NCI-H1436 treated with DMSO at 0.1 percent for 48 hours (cell line): ENCODE results near the gene SULT2B1.
"Not testable (repeated sequence)": the region's sequence is repeated elsewhere in the genome, so short reads cannot be mapped to it uniquely, and the experiment has no call there.

Experiments used
- DNase-seq: peaks from one replicate; lab custom pipeline; 2025; lab: John Stamatoyannopoulos, UW

Gene SULT2B1

DNA sequence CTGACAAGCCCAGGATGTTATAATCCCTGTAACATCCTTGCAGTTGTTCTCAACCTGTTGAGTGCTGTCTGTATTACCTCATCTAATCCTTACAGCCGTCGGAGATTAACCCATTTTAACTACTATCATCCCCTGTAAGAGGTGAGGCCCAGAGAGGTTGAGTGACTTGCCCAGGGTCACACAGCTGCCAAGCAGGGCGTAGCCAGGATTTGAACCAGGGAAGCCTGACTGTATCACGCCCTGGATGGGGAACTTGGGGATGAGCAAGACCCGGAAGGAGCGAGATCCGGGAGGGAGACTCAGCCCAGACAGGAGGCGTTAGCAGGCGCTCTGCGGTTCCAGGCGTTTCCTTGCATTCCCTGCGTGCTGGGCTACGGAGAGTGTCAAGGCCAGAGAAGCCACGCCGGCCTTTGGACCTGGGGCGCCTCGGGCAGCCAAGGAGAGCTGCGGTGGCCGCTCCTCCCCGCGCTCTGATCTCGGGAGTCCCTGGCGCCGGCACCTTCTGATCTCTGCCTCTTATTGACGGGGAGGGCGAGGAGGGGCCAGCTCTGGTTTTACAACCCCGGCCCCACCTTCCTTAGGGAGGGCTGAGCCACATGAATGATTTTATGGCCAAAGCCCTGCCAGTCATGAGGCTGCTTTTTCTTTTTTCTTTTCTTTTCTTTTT, 6.2 kb downstream of the SULT2B1 start:
- no peak for DNase-seq

DNA sequence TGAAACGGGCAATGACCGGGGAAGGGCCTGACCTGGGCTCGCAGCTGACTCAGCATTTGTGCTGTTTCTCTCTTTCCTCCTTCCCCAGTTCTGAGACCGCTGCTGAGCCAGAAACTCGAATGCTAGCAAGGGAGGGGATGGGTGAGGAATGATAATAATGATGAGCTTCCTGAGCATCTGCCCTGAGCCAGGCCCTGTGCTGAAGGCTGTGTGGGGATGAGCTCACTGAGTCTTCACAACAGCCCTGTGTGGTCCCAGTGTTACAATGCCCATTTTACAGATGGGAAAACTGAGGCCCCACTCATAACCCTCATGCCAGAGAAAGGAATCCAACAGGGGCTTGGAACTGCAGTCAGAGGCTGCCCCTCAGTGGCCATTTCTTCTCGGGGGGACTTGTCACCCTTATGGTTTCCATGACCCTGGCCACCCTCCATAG, 8.1 kb downstream of the SULT2B1 start:
- DNase-seq = no peak

DNA sequence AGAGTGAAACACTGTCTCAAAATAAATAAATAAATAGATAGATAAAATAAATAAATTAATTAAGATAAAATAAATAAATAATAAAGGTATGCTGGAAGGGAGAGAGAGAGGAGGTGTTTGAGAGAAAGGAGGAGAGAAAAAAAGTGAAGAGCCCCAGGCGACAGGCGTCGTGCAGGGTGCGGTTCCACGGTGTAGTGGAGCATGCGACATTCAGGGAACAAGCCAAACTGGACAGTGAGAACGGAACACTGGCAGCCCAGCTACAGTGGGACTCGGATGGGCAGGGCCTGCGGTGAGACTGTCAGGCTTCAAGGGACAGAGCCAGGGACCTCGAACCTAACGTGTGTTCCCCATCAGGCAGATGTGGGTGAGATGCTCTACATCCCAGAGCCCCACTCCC, 9.4 kb downstream of the SULT2B1 start:
- no peak for DNase-seq

DNA sequence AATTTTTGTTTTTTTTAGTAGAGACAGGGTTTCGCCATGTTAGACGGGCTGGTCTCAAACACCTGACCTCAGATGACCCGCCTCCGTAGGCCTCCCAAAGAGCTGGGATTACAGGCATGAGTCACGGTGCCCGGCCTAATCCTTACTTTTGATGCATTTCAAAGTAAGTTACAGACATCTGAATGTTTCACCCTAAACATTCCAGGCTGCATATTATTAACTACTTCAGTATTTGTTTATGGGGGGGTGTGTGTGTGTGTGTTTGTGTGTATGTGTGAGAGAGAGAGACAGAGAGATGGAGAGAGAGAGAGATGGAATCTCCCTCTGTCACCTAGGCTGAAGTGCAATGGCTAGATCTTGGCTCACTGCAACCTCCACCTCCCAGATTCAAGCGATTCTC, 13.1 kb downstream of the SULT2B1 start:
- DNase-seq = no peak

DNA sequence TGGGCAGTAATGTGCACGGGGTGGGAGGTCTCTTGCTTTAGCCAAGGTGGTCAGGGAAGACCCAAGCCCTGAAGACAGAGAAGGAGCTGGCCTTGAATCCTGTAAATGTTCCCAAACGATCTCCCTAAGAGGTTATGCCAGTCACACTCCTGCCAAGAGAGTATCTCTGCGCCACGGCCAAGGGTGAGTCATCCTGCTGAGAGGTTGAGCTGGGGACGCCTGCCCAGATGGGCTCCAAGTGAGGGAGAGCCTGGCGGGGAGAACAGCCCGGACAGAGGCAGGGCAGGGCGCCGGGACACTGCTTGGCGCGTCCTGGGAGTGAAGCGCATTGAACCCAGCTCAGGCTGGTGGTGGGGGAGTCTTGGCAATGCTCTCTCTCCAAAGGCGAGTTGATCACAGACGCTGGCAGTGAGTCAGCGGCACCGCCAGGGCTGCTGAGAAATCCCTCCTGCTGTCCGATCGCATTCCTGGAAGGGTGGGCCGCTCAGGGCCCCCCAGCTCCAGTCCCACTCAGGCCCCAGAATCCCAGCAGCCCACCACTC, 16.4 kb downstream of the SULT2B1 start:
- no peak for DNase-seq

DNA sequence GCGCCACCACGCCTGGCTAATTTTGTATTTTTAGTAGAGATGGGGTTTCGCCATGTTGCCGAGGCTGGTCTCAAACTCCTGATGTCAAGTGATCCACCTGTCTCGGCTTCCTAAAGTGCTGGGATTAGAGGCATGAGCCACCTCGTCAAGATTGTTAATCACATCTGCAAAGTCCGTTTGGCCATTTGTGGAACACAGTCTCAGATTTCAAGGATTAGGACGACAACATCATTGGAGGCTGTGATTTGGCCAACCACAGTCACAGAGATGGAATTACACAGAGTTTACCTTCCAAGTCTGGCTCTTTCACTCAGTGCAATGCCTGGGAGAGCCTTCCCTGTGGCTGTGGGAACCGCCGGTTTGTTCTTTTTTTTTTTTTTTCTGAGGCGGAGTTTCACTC, 17.8 kb downstream of the SULT2B1 start:
- no peak for DNase-seq

DNA sequence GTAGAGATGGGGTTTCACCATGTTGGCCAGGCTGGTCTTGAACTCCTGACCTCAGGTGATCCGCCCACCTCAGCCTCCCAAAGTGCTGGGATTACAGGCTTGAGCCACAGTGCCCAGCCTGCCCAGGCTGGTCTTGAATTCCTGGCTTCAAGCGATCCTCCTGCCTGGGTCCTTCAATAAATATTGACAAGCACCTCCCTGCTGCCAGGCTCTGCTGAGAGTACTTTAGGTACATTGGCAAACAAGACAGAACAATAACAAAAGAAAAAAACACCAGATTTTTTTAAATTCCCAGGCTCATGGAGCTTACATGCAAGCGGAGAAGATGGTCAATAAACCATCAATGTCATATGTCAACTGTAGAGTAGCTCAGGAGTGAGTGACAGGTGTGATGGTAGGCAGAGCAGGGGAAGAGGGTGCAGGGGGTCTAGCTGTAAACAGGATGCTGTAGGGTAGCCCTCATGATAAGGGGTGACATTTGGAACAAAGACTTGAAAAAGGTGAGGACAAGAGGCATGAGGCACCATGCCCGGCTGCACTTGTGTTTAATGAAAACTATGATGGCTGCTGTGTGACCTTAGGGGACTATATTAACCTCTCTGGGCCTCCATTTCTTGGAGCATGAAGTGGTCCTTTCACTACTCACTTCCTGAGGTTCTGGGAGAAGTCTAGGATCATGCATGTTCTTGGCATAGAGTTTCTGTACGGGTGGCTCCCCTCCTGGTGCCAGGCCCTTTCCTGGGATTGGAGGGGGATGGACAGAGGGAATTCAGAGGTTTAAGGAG, 19.6 kb downstream of the SULT2B1 start:
- DNase-seq = no peak

DNA sequence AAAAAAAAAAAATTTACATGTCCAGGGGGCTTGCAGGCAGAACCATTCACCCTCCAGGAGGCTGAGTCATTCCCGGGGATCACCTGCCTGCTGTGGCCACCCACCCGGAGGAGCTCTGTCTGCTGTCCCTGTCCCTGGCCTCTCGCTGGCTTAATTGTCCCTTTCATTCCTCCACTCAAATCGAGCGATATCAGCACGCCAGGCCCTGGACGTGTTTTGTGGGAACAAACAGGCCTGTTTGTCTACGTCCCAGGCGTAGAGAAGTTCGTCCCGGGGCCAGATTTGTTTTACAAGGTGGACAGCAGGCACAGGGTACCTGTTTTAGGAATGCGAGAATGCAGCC, 21.2 kb downstream of the SULT2B1 start:
- no peak for DNase-seq

DNA sequence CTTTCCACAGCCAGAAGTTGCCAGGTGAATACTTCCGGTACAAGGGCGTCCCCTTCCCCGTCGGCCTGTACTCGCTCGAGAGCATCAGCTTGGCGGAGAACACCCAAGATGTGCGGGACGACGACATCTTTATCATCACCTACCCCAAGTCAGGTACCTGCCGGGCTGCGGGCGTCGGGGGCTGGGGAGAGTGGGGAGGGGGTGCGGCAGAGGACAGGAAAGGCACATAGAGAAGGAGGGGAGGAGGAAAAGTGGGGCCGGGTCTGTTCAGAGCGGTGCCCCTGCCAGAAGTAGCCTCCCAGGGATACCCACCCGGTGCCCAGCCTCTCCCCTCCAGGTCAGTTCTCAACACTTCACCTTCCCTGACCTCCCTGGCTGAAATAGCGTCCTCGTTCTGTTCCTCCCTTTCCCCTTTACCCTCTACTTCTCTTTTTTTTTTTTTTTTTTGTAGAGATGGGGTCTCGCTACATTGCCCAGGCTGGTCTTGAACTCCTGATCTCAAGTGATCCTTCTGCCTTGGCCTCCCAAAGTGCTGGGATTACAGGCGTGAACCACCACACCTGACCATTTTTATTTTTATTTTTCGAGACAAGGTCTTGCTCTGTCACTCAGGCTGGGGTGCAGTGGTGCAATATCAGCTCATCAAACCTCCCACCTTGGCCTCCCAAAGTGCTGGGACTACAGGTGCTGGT, 24.1 kb downstream of the SULT2B1 start:
- DNase-seq = no peak

DNA sequence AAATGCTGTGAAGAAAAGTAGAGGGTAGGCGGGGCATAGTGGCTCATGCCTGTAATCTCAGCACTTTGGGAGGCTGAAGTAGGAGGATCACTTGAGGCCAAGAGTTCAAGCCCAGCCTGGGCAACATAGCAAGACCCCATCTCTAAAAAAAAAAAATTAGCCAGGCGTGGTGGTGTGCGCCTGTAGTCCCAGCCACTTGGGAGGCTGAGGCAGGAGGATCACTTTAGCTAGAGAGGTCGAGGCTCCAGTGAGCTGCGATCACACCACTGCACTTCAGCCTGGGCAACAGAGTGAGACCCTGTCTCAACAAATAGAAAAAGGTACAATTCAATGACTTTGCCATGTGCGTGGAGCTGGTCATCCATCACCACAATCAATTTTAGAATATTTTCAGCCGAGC, 25.9 kb downstream of the SULT2B1 start:
- DNase-seq = not testable (repeated sequence)

DNA sequence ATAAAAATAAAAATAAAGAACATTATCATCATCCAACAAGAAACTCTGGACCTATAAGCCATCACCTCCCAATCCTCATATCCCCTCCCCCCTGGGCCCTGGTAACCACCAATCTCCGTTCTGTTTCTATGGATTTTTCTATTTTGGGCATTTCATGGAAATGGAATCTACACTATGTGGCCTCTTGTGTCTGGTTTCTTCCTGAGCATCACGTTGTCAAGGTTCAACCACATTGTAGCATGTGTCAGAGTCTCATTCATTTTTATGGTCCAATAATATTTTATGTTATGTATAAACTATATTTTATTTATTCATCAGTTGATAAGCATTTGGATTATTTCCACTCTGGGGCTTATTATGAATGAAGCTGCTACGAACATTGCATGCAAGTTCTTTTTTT, 26.9 kb downstream of the SULT2B1 start:
- DNase-seq = no peak

DNA sequence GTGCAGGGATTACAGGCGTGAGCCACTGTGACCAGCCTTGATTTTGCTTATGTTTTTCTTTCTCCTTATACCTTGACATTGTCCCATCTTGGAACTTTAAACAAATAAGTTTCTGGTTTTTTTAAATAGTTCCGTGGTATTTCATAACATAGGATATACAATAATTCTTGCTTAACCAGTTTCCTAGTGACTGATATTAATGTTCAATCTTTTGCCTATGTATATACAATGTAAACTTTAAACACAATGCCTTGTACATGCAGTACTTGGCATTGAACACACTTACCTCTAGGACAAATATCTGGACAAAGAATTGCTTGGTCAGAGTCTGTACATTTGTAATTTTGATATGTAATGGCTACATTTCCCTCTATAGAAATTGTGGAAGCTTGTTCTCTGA, 30.2 kb downstream of the SULT2B1 start:
- DNase-seq = no peak

DNA sequence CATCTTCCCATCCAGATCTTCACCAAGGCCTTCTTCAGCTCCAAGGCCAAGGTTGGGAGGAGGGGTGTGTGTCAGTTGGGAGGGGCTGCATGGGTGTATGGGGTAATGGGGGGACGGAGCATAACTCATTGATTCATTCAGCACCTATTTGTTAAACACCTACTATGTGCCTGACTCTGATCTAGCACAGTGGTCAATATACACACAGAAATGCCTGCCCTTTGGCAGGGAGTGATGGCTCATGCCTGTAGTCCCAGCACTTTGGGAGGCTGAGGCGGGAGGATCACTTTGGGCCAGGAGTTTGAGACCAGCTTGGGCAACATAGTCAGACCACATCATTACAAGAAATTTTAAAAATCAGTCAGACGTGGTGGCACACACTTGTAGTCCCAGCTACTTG, 35.4 kb downstream of the SULT2B1 start:
- no peak for DNase-seq

DNA sequence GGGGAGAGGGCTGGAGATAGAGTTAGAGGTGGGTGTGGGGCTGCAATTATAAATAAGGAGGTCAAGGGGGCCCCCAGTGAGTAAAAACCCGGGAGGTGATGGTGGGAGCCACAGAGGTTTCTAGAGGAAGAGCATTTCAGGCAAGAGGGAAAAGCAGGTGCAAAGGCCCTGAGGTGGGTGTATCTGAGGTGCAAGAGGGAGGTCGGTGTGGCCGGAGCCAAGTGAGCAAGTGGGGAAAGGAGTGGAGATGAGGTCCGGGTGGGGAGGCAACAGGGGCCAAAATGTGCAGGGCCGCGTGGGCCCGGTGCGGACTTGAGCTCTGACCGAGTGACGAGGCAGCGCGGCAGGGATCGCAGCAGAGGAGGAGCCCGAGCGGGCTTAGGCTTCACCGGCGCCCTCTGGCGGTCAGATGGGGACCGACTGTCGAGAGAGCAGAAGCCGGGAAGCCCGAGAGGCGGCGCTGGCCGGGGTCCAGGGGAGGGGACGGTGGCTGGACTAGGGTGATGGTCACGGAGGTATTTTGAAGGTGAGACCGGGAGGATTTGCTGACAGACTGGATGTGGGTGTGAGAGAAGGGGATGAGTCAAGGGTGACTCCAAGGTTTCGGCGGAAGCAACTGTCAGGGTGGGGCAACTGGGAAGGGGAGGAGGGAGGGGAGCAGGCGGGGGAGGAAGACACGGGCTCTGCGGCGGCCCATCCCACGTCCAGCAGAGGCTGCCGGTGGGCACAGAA, 36.9 kb downstream of the SULT2B1 start:
- DNase-seq = no peak

DNA sequence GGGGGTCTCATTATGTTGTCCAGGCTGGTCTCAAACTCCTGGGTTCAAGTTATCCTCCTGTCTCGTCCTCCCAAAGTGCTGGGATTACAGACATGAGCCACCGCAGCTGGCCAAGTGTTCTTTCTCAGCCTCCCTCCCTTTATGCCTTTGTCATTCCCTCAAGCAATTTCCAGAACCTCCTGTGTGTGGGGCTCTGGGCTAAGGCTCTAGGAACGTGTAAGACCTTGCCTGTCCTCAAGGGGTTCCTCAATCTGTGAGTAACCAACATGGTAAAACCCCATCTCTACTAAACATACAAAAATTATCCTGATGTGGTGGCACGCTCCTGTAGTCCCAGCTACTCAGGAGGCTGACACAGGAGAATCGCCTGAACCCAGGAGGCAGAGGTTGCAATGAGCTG, 39.0 kb downstream of the SULT2B1 start:
- no peak for DNase-seq

DNA sequence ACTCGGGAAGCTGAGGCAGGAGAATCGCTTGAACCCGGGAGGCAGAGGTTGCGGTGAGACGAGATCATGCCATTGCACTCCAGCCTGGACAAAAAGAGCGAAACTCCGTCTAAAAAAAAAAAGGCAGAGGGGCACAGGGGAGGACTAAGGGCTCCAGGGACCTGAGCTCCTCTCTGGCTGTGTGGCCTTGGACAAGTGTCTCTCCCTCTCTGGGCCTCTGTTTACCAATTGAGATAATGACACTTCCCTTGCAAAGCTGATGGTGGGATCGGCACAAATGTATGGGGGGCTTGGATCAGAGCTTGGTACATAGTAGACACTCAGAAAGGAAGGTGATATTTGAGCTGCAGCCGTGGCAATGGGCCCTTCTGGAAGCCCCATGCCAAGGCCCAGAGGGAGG, 43.2 kb downstream of the SULT2B1 start:
- no peak for DNase-seq

DNA sequence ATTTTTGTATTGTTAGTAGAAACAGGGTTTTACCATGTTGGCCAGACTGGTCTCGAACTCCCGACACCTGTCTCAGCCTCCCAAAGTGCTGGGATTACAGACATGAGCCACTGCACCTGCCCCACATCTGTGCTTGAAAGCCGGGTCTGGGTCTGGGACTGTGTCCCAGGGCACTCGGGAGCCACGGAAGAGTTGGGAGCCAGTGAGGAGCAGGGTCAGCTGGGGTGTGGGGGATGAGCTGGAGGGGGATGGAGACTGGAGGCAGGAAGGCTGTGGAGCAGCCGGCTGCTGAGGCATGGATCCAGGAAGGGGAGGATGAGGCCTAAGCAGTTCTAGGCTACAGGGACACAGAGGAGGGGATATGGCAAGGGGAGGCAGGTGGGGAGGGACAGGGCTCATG, 43.9 kb downstream of the SULT2B1 start:
- DNase-seq = no peak

DNA sequence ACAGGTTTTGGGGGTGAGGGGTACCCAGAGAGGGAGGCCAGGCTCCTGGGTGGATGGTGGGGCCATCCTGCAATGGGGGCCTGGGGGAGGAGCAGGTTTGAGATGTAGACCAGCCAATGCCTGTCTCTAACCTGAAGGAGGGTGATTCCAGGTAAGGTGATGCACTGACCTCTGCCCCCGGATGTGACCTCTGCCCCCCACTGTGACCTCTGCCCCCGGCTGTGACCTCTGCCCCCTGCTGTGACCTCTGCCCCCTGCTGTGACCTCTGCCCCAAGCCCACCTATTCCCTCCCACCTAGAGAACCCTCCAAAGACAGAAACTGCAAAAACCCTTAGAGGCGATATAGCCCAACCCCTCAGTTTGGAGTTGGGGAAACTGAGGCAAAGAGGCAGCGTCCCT, 44.3 kb downstream of the SULT2B1 start:
- no peak for DNase-seq

DNA sequence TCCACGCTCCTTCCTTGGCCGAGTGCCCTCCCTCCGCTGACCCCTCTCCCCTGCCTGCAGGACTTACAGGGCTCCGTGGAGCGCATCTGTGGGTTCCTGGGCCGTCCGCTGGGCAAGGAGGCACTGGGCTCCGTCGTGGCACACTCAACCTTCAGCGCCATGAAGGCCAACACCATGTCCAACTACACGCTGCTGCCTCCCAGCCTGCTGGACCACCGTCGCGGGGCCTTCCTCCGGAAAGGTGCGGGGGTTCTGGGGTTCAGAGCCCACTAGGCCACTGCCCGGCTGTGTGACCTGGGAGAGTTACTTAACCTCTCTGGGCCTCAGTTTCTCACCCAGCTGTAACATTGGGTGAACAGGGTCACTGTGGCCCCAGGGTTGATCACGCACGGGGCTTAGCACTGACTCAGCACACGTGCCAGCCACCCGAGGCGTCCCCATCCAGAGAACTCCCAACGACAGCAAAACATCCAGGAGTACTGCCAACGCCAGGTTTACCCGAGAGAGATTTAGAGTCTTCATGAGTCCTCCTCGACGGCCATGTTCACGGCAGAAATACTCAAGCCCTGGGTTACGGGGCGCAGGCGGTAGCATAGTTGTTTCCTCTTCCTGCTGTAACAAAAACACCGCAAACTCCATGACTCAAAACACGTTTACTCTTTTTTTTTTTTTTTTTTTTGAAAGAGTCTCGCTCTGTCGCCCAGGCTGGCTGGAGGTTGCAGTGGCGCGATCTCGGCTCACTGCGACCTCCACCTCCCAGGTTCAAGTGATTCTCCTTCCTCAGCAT, 44.9 kb downstream of the SULT2B1 start:
- DNase-seq = no peak

DNA sequence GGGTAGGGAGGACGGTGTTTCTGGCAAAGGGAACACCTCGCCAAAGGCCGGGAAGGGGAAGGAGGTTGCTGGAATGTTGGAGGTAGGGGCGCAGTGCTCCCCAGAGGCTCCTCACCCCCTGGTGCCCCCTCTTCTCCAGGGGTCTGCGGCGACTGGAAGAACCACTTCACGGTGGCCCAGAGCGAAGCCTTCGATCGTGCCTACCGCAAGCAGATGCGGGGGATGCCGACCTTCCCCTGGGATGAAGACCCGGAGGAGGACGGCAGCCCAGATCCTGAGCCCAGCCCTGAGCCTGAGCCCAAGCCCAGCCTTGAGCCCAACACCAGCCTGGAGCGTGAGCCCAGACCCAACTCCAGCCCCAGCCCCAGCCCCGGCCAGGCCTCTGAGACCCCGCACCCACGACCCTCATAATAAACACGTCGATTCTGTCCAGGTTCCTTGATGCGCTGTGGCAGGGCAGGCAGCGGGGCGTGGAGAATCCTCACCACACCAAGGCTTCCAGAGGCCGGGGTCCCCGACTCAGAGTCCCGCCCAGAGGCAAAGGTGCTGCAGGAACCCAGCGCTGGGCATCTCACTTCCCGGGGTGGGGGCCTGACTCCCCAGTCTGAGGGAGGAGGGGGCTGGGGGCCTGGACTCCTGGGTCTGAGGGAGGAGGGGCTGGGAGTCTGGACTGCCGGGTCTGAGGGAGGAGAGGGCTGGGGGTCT, 47.2 kb downstream of the SULT2B1 start:
- no peak for DNase-seq
